SK-N-SH (cell line): Measurements from ENCODE around the gene SLC25A41. TPM values are rescaled to one million over a fixed set of nuclear protein-coding genes. Genes with fewer than 3 reads are reported as not detected.

ENCODE experiments used
- CTCF ChIA-PET: fragments of 300-600, 350-600 bp; formaldehyde crosslinking; extraction: SDS; loops from one replicate; lab custom pipeline; 2021; lab: Yijun Ruan, JAX
- POLR2A ChIA-PET: fragments of 350-600 bp; sonication (Branson Sonifier 250); formaldehyde crosslinking; extraction: SDS; loops from one replicate; lab custom pipeline; 2020; ENCODE audit warnings: antibody characterized with exemption, inconsistent platforms; lab: Yijun Ruan, JAX
- DNase-seq: peaks from one replicate; pipeline ENCODE4 v3.0.0; 2012
- H2AFZ ChIP-seq: fragments of 200-600 bp; sonication (generic); 2 replicates; pipeline ENCODE4 v1.8.1; 2016; ENCODE audit warnings: antibody characterized with exemption, mild to moderate bottlenecking, low read depth
- H3F3A ChIP-seq: fragments of 200-600 bp; sonication (generic); replicated peaks from 2 replicates; pipeline ENCODE3; 2016; ENCODE audit warnings: antibody characterized with exemption, mild to moderate bottlenecking; ENCODE audit not compliant: insufficient read depth
- H3K27ac ChIP-seq, 2 experiments: fragments of 200-500 bp in 1 of 2; fragments of 200-600 bp in 1 of 2; sonication (Bioruptor generic) in 1 of 2; sonication (generic), shearing (Covaris generic) in 1 of 2; 2 replicates each; pipeline versions ENCODE4 v1.5.1 to v1.6.1; 2014 to 2016; ENCODE audit warnings: low read depth in 2 of 2, inconsistent platforms in 1 of 2, low read length in 1 of 2, mild to moderate bottlenecking in 1 of 2, mixed read lengths in 1 of 2
- H3K27me3 ChIP-seq: fragments of 200-600 bp; sonication (generic), shearing (Covaris generic); 2 replicates; pipeline ENCODE4 v1.6.1; 2016; ENCODE audit warnings: mixed run types; ENCODE audit not compliant: insufficient read depth
- H3K36me3 ChIP-seq, 2 experiments: fragments of 200-500 bp in 1 of 2; fragments of 200-600 bp in 1 of 2; sonication (Bioruptor generic) in 1 of 2; sonication (generic) in 1 of 2; replicated peaks in 1 of 2; 2 replicates each; pipeline versions ENCODE3 to v1.5.1; 2014 to 2016; ENCODE audit warnings: low read length in 1 of 2, mild to moderate bottlenecking in 1 of 2; ENCODE audit not compliant: insufficient read depth in 2 of 2, control insufficient read depth in 1 of 2
- H3K4me1 ChIP-seq, 2 experiments: fragments of 200-500 bp in 1 of 2; fragments of 200-600 bp in 1 of 2; sonication (Bioruptor generic) in 1 of 2; sonication (generic), shearing (Covaris generic) in 1 of 2; 2 replicates each; pipeline versions ENCODE4 v1.5.1 to v1.6.1; 2014 to 2016; ENCODE audit warnings: low read depth in 1 of 2, low read length in 1 of 2, mixed run types in 1 of 2; ENCODE audit not compliant: insufficient read depth in 2 of 2, control insufficient read depth in 1 of 2
- H3K4me2 ChIP-seq: fragments of 200-600 bp; sonication (generic), shearing (Covaris generic); 2 replicates; pipeline ENCODE4 v1.6.1; 2017; ENCODE audit warnings: mixed run types
- H3K4me3 ChIP-seq, 2 experiments: fragments of 200-500 bp in 1 of 2; fragments of 200-600 bp in 1 of 2; sonication (Bioruptor generic) in 1 of 2; sonication (generic), shearing (Covaris generic) in 1 of 2; 2 replicates each; pipeline versions ENCODE4 v1.5.1 to v1.8.1; 2014 to 2016; ENCODE audit warnings: low read depth in 2 of 2, inconsistent platforms in 1 of 2, low read length in 1 of 2, mild to moderate bottlenecking in 1 of 2, mixed read lengths in 1 of 2, moderate library complexity in 1 of 2
- H3K79me2 ChIP-seq: fragments of 200-600 bp; sonication (generic); 2 replicates; pipeline ENCODE4 v1.8.1; 2017; ENCODE audit warnings: mild to moderate bottlenecking; ENCODE audit not compliant: insufficient read depth
- H3K9ac ChIP-seq: fragments of 200-600 bp; sonication (generic); 2 replicates; pipeline ENCODE4 v1.6.1; 2017; ENCODE audit warnings: mixed run types
- H3K9me2 ChIP-seq: fragments of 200-600 bp; sonication (generic); 2 replicates; pipeline ENCODE4 v1.6.1; 2017; ENCODE audit warnings: mixed run types
- H3K9me3 ChIP-seq: fragments of 200-600 bp; sonication (generic); 2 replicates; pipeline ENCODE4 v1.6.1; 2017; ENCODE audit warnings: mixed run types, mild to moderate bottlenecking, moderate library complexity
- H4K20me1 ChIP-seq: fragments of 200-600 bp; sonication (generic); 2 replicates; pipeline ENCODE4 v1.6.1; 2017; ENCODE audit warnings: mild to moderate bottlenecking, mixed run types; ENCODE audit not compliant: insufficient read depth
- CHD2 ChIP-seq: fragments of 150-350 bp; IDR thresholded peaks from 2 replicates; pipeline ENCODE4 v1.6.1; 2018; ENCODE audit warnings: low read length; ENCODE audit not compliant: partially characterized antibody
- FOSL2 ChIP-seq: IDR thresholded peaks from 2 replicates; pipeline ENCODE4 v1.4.0; 2012; ENCODE audit warnings: low read depth, mild to moderate bottlenecking, moderate library complexity, borderline replicate concordance
- FOXM1 ChIP-seq: IDR thresholded peaks from 2 replicates; pipeline ENCODE4 v1.4.0; 2012; ENCODE audit warnings: low read depth, mild to moderate bottlenecking
- GABPA ChIP-seq: IDR thresholded peaks from 2 replicates; pipeline ENCODE4 v1.4.0; 2012; ENCODE audit warnings: low read depth, mild to moderate bottlenecking
- GATA2 ChIP-seq: sonication (generic); formaldehyde crosslinking; IDR thresholded peaks from 2 replicates; pipeline ENCODE4 v1.5.0; 2020; ENCODE audit warnings: mild to moderate bottlenecking, missing genetic modification reagents
- MXI1 ChIP-seq: IDR thresholded peaks from 2 replicates; pipeline ENCODE4 v1.6.1; 2012; ENCODE audit warnings: mild to moderate bottlenecking, low read depth, low read length, improper control_type of control experiment
- RAD21 ChIP-seq: IDR thresholded peaks from 2 replicates; pipeline ENCODE4 v1.6.1; 2012; ENCODE audit warnings: mild to moderate bottlenecking, low read length
- RFX5 ChIP-seq: IDR thresholded peaks from 2 replicates; pipeline ENCODE4 v1.6.1; 2012; ENCODE audit warnings: mild to moderate bottlenecking, improper control_type of control experiment, low read length
- SIN3A ChIP-seq: IDR thresholded peaks from 2 replicates; pipeline ENCODE4 v1.6.1; 2012; ENCODE audit warnings: low read depth, mild to moderate bottlenecking, low read length, moderate library complexity, borderline replicate concordance
- TAF1 ChIP-seq: IDR thresholded peaks from 2 replicates; pipeline ENCODE4 v1.6.1; 2012; ENCODE audit warnings: low read depth, mild to moderate bottlenecking, low read length, moderate library complexity, borderline replicate concordance
- USF2 ChIP-seq: fragments of 150-350 bp; IDR thresholded peaks from 2 replicates; pipeline ENCODE4 v1.6.1; 2017; ENCODE audit warnings: antibody characterized with exemption, low read length, low read depth, borderline replicate concordance
- YY1 ChIP-seq: IDR thresholded peaks from 2 replicates; pipeline ENCODE4 v1.4.0; 2012; ENCODE audit warnings: low read depth, mild to moderate bottlenecking
- WGBS: methylation state at CpG from one replicate; pipeline ENCODE4 v1.1.6; 2017; ENCODE audit warnings: low lambda C conversion rate; 5-methylcytosine and 5-hydroxymethylcytosine counted together
- polyA plus RNA-seq, 3 experiments: library from polyadenylated mRNA; depleted of rRNA; stranded (reverse); fragments of >200 nt; gene quantifications; 2 replicates each; pipeline ENCODE4 v1.2.3, GENCODE V29; 2012
- TF ChIP-seq, protein P1 (sequence below): IDR thresholded peaks from 2 replicates; pipeline ENCODE4 v1.4.0; 2012; ENCODE audit warnings: low read depth
- TF ChIP-seq, protein P2 (sequence below): fragments of 200-600 bp; sonication (generic); IDR thresholded peaks from 2 replicates; pipeline ENCODE4 v1.6.1; 2017; ENCODE audit warnings: antibody characterized with exemption, mild to moderate bottlenecking, moderate library complexity
- TF ChIP-seq, protein P3 (sequence below): IDR thresholded peaks from 2 replicates; pipeline ENCODE4 v1.4.0; 2012; ENCODE audit warnings: low read depth, borderline replicate concordance
- TF ChIP-seq, protein P4 (sequence below): fragments of 150-350 bp; IDR thresholded peaks from 2 replicates; pipeline ENCODE4 v1.6.1; 2016; ENCODE audit warnings: mild to moderate bottlenecking, low read depth, low read length

SLC25A41 gene
- polyA plus RNA-seq, 1 of the 3 experiments (the other 2 are of a cell fraction): 0.12 TPM

DNA sequence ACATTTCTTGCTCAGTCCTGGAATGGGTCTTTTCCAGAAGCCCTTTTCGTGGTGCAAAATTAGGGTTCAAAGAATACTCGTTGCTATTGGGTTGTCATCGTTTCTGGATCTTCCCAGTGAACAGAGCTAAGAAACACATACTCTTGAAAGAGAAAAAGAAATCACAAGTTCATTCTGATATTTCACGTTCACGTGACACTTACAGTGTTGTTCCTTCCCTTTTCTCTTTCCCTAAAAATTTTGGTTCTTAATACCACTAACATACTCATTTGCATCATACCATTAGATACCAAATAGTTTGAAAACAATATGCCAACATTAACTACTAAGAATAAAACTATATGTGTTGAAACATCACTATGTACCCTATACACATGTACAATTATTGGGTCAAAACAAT is 27.2 kb downstream of the SLC25A41 start:
- 92% methylated on average over 5 of the region's 5 CpGs for WGBS
- Histone ChIP-seq H3K4me2 (no peak overlapping the region), H3K27me3 (no peaks in the 10 kb centered on the region), H3K36me3 (no peaks in the 10 kb centered on the region), H3K79me2 (no peaks in the 10 kb centered on the region), H3K9ac (no peak overlapping the region), H3K9me3 (no peaks in the 10 kb centered on the region), H3K27ac (no peak overlapping the region), H3K4me1 (no peaks in the 10 kb centered on the region), H3K9me2 (no peaks in the 10 kb centered on the region), H3K4me3 (no peak overlapping the region), H4K20me1 (no peaks in the 10 kb centered on the region), H3F3A (no peaks in the 10 kb centered on the region), H2AFZ (no peak overlapping the region)
- TF ChIP-seq, protein P1, sequence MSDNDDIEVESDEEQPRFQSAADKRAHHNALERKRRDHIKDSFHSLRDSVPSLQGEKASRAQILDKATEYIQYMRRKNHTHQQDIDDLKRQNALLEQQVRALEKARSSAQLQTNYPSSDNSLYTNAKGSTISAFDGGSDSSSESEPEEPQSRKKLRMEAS: no peak
- TF ChIP-seq RFX5 (no peak), FOSL2 (no peak), CHD2 (no peak), SIN3A (no peak), RAD21 (no peak)
- POLR2A ChIA-PET: no interaction called here
- DNase-seq: no peak
- CTCF ChIA-PET: no interaction called here

DNA sequence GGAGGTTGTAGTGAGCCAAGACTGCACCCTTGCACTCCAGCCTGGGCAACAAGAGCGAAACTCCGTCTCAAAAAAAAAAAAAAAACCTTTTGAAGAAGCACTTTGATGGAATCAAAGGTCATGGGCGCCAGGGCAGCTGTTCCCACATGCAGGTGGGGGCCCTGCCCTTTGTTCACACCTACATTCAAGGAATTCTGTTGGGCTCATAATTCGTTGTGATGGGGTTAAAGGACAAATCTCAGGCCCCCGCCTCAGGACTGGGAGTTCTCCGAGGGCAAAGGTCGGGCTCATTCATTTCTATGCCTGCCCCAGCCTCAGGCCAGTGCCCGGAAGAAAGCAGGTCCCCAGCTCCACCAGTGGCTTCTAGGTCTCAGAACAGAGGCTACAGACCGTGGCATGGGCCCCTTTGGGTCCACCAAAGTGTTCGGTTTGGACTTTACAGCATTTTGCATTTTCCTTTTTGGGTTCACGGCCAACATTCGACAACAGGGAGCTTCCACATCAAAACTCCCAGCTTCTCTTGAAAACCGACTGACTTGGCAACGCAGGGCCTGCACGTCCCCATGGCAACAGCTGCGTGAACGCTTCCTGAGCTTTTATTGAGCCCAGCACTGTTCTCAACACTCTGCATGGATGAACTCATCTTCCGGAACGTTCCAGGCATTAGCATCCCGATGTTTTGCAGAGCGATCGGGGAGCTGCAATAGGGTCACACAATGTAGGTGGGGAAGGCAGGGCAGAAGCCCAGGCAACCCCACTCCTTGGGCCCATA is 30.5 kb downstream of the SLC25A41 start:
- POLR2A ChIA-PET: no interaction called here
- CTCF ChIA-PET: interaction anchor here (2.1 kb wide), 1 partner anchor 9 kb away, joined by 6 read pairs; no protein-coding TSS in a partner anchor
- no peak overlapping the region for H3K4me2 ChIP-seq
- no peak overlapping the region for H3K27ac ChIP-seq
- no peaks in the 10 kb centered on the region for H3K79me2 ChIP-seq
- TF ChIP-seq, protein P1: no peak
- TF ChIP-seq, protein P2, sequence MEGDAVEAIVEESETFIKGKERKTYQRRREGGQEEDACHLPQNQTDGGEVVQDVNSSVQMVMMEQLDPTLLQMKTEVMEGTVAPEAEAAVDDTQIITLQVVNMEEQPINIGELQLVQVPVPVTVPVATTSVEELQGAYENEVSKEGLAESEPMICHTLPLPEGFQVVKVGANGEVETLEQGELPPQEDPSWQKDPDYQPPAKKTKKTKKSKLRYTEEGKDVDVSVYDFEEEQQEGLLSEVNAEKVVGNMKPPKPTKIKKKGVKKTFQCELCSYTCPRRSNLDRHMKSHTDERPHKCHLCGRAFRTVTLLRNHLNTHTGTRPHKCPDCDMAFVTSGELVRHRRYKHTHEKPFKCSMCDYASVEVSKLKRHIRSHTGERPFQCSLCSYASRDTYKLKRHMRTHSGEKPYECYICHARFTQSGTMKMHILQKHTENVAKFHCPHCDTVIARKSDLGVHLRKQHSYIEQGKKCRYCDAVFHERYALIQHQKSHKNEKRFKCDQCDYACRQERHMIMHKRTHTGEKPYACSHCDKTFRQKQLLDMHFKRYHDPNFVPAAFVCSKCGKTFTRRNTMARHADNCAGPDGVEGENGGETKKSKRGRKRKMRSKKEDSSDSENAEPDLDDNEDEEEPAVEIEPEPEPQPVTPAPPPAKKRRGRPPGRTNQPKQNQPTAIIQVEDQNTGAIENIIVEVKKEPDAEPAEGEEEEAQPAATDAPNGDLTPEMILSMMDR: no peak
- TF ChIP-seq, protein P3, sequence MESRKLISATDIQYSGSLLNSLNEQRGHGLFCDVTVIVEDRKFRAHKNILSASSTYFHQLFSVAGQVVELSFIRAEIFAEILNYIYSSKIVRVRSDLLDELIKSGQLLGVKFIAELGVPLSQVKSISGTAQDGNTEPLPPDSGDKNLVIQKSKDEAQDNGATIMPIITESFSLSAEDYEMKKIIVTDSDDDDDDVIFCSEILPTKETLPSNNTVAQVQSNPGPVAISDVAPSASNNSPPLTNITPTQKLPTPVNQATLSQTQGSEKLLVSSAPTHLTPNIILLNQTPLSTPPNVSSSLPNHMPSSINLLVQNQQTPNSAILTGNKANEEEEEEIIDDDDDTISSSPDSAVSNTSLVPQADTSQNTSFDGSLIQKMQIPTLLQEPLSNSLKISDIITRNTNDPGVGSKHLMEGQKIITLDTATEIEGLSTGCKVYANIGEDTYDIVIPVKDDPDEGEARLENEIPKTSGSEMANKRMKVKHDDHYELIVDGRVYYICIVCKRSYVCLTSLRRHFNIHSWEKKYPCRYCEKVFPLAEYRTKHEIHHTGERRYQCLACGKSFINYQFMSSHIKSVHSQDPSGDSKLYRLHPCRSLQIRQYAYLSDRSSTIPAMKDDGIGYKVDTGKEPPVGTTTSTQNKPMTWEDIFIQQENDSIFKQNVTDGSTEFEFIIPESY: no peak
- TF ChIP-seq FOSL2: no peak
- no peak for TF ChIP-seq GATA2 (CRISPR knock-in tag)
- TF ChIP-seq CHD2: no peak
- no peak for TF ChIP-seq FOXM1
- TF ChIP-seq GABPA: no peak
- TF ChIP-seq YY1: no peak
- TF ChIP-seq, protein P4, sequence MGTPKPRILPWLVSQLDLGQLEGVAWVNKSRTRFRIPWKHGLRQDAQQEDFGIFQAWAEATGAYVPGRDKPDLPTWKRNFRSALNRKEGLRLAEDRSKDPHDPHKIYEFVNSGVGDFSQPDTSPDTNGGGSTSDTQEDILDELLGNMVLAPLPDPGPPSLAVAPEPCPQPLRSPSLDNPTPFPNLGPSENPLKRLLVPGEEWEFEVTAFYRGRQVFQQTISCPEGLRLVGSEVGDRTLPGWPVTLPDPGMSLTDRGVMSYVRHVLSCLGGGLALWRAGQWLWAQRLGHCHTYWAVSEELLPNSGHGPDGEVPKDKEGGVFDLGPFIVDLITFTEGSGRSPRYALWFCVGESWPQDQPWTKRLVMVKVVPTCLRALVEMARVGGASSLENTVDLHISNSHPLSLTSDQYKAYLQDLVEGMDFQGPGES: no peak
- TF ChIP-seq MXI1: no peak
- no peak for TF ChIP-seq TAF1
- TF ChIP-seq USF2: no peak
- TF ChIP-seq, all 33 proteins: peak for 0
- no peak for DNase-seq
- WGBS: 79% methylated on average over 22 of the region's 22 CpGs
- Histone ChIP-seq H3K27me3 (no peaks in the 10 kb centered on the region), H3K9me2 (no peaks in the 10 kb centered on the region), H3K36me3 (no peaks in the 10 kb centered on the region), H2AFZ (no peak overlapping the region), H3K9me3 (no peaks in the 10 kb centered on the region), H3K4me1 (no peaks in the 10 kb centered on the region), H3K9ac (no peak overlapping the region), H3K4me3 (no peak overlapping the region), H4K20me1 (no peaks in the 10 kb centered on the region), H3F3A (no peaks in the 10 kb centered on the region)
